GM18505 (cell line): ENCODE measurements around the gene REM1.

ENCODE experiments used
- ATAC-seq: cut with Tn5 transposase; IDR thresholded peaks from one replicate; pipeline ENCODE4 v1.9.1; 2021; ENCODE audit not compliant: unreplicated experiment
- POLR2A ChIP-seq: IDR thresholded peaks from 4 replicates; pipeline ENCODE4 v1.6.1; 2011; ENCODE audit warnings: borderline replicate concordance; ENCODE audit not compliant: insufficient read depth, insufficient read length; ENCODE audit errors: extremely low read depth

Gene REM1

GRCh38 chr20:31473331-31474096 lies 1.6 kb upstream of the REM1 start:
- peak; percentile 12 for ATAC-seq
- TF ChIP-seq POLR2A: no peak

- TF ChIP-seq POLR2A: no peak
Measured at GRCh38 chr20:31474097-31474436, 1.0 kb upstream of the REM1 start.

DNA sequence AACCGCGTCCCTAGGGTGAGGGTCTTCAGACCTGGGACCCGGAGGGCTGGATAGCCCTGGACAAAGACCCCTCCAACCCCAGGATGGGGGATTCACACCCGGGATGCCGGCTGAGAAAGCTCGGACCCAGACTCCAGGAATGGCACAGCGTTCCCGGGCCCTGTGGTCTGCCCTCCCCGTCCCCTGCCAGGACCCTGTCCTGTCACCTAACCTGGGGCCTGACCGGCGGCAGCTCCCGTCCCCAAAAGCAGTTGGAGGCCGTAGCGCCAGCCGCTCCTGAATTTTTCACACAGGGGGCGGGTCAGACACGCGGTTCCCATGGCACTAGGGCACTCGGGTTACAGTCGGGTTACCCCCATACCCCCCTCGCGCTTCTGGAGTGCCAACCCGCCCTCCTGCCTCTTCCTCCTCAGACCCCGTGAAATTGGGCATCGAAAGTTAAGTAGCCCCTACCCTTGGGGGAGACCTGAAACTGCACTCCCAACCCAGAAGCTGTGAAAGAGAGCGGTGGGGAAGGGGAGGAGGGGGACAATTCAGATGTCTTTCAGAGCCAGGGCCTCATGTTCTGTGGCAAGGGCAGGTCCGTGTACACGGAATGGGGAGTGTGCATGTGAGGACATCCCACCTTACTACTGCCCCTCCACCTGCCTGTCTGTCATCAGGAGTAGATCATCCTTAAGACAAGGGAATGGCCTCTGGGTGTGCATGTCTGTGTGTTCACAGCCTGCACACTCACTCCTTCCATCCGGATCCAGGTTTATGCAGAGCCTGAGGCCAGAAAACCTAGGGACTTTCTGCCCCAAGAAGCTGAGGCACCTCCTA lies 595 bp downstream of the REM1 start:
- ATAC-seq: no peak
- no peak for TF ChIP-seq POLR2A

More at GRCh38 chr20:31474097-31474436, 1.0 kb upstream of the REM1 start:
- peak; percentile 73 for ATAC-seq

GRCh38 chr20:31476294-31476585 lies 1.2 kb downstream of the REM1 start:
- no peak for TF ChIP-seq POLR2A
- no peak for ATAC-seq

DNA sequence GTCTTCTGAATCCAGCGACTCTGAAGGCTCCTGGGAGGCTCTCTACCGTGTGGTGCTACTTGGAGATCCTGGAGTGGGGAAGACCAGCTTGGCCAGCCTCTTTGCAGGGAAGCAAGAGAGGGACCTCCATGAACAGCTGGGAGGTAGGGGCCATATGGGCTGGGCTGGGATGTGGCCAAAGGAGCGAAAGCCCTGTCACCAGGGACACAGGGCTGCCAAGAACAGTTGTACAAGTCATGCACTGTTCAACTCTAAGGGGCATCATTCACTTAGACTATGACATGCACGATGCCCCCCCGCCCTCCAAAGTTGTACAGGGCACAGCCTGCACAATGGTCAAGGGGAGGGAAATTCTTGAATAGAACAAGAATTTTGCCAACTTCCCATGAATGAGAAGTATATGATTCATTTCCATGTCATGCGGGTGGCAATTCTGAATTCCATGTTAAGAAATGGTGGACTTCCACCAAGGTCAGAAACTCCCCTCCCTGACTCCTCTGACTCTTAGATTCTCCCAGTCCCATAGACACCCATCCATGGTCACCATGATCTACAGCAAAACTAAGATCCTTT lies 1.6 kb downstream of the REM1 start:
- no peak for TF ChIP-seq POLR2A
- no peak for ATAC-seq

GRCh38 chr20:31484001-31484400 lies 8.9 kb downstream of the REM1 start:
- no peak for ATAC-seq
- TF ChIP-seq POLR2A: no peak

- no peak for TF ChIP-seq POLR2A
- no peak for ATAC-seq
Measured at GRCh38 chr20:31485450-31486339, 10.6 kb downstream of the REM1 start.

DNA sequence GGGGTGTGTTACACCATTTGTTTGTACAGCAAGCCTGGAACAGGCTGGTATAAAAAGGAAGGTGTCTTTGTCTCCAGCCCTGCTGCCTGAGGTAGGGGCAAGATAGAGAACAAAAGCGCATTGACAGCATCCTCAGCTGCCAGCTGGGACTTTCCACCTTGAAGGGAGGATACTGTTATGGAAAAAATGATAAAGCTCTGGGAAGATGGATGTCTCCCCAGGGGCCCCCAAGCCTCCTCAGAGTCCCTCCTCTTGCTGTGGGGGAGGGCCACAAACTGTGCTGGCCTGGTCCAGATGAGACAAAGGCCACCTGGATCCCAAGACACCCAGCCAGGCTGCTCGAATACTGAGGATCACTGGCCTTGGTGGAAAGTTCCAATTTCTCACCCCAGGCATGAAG lies 13.0 kb downstream of the REM1 start:
- ATAC-seq: no peak
- no peak for TF ChIP-seq POLR2A

- no peak for TF ChIP-seq POLR2A
- no peak for ATAC-seq
Measured at GRCh38 chr20:31489152-31489551, 14.1 kb downstream of the REM1 start.

- ATAC-seq: no peak
- TF ChIP-seq POLR2A: no peak
Measured at GRCh38 chr20:31490752-31491151, 15.7 kb downstream of the REM1 start.

- no peak for TF ChIP-seq POLR2A
- ATAC-seq: no peak
Measured at GRCh38 chr20:31494131-31494530, 19.0 kb downstream of the REM1 start.

DNA sequence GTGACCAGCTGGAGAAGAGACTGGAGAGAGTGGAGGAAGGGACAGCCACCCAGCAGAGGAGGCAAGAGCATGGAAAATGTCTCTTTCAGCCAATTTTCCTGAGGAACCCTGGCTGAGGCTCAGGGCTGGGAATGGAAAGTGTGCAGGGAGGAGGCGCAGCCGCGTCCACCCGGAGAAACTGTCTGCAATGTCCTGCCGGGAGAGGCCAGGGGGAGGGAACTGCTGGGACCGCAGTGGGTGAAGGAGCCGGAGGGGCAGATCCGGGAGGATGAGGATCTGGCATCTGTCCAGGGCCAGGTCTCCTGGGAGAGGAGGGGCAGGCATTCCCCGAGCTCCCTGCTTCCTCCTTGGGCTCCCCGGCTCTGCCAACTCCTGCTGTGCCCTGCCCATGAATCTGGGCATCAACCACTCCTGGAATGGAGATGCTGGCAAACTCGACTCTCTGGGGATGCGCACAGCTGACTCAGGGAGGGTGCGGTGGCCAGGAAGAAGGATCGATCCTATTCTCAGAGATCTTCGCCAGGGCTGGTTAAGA lies 21.7 kb downstream of the REM1 start:
- no peak for TF ChIP-seq POLR2A
- no peak for ATAC-seq

GRCh38 chr20:31497838-31498540 lies 22.9 kb downstream of the REM1 start:
- TF ChIP-seq POLR2A: no peak
- no peak for ATAC-seq

- TF ChIP-seq POLR2A: no peak
Measured at GRCh38 chr20:31500527-31500926, 25.4 kb downstream of the REM1 start.

DNA sequence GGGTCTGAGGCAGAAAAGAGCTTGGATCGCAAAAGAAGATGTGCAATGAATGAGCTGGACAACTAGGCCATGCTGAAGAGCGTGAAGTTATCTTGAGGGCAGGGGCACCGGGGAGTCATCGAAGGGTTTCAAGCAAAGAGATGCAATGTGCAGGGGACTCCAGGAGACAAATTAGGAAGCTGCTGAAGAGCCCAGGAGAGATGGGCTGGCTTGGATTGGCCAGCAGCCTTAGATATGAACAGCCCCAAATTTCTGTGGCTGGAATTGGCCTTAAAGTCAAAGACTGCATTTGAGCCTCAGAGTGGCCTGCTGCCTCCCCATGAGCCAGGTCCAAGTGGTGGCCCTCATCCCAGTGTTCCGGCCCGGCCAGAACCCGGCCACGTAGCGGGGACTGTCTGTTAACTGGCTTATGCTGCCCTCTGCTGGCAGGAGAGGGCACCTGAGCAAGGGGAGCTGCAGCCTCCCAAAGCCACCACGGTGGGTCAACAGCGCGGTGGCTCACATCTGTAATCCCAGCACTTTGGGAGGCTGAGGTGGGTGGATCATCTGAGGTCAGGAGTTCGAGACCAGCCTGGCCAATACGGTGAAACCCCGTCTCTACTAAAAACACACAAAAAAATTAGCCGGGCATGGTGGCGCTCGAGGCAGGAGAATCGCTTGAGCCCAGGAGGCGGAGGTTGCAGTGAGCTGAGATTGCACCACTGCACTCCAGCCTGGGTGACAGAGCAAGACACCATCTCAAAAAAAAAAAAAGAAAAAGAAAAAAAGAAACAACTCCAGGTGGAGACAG lies 28.0 kb downstream of the REM1 start:
- peak; percentile 97 for ATAC-seq

More at GRCh38 chr20:31500527-31500926, 25.4 kb downstream of the REM1 start:
- ATAC-seq: no peak
